Kasumi-1 (cell line): Measurements from ENCODE around the gene CADM1.

ENCODE experiments used
- DNase-seq, 2 experiments: peaks; one replicate each; lab custom pipeline; 2025; lab: John Stamatoyannopoulos, UW

Gene CADM1

DNA sequence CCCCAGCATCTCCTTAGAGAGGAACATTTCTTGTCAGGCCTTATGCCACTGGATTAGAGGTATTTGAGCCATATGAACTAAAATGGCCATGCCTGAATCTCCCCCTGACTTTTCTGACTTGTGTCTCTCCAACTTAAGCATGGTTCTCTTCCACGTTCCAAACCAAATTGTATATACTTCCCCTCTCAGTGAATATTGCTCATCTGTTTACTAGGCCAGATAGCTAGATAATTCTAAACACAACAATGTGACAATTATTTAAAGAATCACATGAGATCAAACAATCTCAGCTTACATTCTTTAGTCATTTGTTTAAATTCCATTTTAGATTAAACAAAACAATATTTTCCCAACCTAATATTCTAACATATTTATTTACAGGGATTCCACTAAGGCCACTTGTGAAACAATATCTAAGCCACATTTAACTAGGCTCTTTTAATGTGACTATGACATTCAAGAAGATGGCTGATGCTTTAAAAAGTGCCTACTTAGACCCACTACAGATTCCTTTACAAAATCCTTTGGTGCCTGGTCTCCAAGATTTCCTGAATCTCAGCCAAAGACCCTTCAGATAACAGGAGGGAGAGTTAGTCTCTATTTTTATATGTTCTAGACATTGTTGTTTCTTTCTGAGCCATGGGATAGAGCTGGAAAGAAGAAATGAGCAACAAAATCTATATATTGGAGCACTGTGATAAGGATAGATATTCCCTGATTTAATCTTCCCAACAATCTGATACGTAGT is 105.7 kb downstream of the CADM1 start:
- no peak for DNase-seq

DNA sequence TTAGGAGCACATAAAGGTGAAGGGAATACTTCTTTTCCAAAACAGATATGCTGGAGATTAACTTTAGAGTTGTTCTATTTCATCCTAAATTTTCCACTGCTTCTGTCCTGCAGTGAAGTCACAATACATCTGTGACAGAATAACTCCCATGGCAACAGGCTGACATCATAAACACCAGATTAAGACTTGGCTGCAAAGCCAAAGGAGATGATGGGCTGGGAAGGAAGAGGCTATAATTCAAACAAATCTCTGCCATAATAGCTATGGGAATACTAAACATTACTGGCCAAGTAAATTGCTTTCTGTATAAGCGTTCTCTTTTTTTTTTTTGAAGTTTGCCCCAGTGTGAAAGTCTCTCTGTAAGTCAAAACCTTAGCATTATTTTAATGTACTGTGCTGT is 107.7 kb downstream of the CADM1 start:
- no peak for DNase-seq

DNA sequence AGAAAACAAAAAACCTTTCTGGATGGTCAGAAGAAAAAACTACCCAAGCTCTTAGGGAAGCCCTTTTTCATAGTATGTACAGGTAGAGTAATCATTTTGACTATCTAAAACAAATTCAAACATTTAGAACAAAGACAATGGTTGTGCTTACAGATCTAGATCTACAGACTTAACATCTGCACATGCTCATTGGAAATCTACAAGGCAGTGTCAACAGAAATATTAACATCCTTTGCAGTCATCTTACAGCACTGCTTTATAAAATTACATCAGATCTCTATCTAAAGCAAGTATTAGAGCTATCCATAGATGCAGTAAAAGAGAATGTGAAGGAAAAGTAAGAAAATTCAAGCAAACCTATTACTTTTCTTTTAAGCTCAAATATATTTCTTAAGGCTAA is 110.3 kb downstream of the CADM1 start:
- DNase-seq = no peak

DNA sequence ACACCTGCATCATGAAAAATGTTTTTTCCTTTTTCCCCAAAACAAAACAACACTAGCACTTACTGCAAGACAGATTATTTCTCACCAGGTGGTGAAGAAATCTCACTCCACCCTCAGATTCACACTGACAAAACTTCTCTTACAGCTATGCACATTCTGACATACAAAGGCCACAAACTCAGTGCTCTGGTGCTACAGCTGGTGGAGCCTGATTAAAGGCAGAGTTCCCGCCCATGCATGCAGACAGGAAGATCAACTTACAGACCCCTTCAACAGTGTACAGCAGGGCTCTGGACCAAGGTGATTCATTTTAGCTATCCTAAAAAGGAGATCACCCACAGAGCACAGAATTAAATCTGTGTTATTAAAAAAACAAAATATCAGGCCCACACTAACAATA is 112.6 kb downstream of the CADM1 start:
- no peak for DNase-seq

DNA sequence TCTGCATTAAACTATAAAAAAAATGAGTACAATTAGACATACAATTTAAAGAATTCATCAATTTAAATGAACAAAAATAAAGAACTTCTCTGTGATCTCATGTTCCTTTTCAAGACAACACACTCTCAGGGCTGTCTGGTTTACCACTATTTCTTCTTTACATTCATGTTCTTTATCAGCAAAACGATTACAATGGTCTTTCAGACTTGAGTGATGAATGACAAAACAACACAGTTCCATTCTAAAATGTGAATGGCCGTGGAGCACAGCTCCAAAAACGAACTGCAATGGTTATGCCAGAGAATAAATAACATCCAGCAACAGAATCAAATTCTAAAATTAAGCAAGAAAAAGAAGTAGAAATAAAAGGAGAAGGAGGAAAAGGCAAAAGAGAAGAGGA is 113.1 kb downstream of the CADM1 start:
- DNase-seq = no peak

DNA sequence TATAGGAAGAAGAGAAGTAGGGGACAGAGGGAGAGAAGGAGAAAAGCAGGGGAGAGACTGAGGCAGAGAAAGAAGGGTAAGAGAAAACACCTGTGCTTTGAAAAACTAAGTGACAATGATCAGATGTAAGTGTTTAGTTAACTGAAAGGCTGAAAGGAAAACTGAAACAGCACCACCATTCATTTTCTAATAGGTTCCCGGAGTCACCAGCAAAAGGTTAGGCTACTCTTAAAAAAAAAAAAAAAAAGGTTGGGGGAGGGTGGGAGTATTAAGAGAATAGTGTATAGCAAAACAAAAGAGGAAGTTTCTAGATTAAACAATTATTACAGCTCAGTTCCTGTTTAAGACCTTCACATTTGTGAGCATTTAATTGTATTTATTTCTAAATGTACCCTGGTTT is 113.8 kb downstream of the CADM1 start:
- no peak for DNase-seq

DNA sequence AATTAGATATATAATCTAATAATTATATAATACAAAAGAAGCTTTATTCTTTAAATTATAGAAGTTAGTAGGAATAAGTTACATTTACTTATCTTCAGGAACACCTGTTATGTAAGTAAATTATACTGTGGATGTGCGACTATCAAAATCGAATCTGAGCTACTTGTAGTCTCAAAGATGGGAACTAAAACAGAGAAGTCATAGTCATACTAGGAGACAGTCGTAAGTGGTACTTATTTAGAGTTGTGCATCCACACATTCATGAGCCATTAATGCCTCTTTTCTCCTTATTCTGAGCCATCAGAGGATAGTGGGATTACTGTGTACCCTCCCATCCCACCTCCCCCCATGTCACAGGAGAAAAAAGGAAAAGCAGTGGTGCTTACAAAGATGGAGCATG is 114.4 kb downstream of the CADM1 start:
- no peak for DNase-seq

DNA sequence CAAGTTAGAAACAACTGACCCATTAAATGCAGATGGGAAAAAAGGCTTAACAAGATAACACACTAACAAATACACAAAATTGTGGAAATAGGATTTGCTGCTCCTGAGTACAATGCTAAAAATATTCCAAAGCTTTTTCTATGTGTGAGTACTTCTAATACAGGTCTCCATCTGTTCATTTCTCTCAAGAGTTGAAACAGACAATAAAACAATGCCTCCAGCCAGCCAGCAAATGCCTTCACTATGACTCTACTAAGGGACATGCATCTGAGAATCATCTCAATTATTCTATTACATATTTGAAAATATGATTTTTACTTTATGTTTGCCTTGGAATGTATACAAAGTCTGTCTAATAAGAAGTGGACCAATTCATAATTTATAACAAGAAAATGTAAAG is 119.0 kb downstream of the CADM1 start:
- DNase-seq = no peak

DNA sequence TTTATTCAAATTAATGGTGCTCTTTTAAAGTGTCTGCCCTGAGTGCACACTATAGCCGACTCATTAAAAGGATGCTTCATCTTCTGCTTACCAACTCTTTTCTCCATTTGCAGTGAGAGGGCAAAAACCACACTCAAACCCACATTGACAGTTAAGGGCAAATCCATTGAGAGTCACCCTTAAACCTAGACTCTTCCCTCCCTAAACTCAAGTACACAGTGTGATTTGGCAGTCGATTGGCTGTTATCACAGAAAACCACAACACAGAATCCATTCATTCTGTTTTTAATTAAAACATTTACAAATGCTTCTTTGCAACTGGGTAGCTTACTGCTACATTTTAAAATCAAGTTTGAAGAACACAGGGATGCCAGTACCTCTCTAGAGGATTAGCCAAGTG is 120.0 kb downstream of the CADM1 start:
- no peak for DNase-seq

DNA sequence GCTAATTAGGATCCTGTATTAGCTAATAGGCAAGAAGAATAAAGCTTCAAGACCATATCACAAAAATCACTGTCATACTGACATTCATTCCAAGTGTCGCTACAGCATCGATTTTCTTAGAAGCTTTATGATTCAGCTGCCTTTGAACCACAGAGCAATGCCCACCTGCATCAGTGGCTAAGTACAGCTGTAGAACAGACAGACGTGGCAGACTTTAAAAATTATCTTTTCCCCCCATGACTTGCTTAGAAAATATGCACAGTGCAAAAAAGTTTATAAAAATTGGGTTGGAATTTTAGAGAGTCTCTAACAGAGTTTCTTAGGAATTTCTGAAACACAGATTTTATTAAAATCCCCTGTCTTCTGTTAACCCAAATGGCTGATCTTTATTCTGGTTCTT is 120.8 kb downstream of the CADM1 start:
- DNase-seq = no peak

DNA sequence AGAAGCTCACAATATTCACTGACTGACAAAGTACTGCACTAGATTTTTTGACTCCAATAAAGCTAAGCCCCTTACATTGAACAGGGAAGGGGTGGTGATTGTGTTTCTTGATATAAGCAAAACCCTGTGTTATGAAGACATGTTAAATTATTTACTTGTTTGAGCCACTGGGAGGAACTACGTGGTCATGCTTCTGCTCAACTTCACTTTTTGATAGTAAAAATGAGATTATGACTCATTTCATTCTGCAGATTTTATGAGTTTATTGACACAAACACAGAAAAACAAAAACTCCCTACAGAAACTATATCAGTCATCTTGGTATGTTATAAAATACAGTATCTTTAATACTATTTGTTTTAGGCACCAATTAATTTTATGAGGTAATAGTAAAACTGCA is 124.7 kb downstream of the CADM1 start:
- DNase-seq = no peak

DNA sequence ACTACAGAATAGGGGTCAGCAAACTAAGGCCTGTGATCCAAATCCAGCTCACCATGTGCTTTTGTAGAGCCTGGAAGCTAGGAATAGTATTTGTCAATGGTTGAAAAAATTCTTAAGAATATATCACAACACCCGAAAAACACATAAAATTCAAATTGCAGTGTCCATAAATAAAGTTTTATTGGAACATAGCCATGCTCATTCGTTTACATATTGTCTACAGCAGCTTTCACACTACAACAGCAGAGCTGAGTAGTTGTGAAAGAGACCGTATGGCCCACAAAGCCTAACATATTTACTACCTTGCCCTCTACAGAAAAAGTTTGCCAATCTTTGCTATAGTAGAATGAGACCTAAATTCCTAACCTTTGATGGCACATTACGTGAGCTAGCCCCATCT is 125.7 kb downstream of the CADM1 start:
- no peak for DNase-seq

DNA sequence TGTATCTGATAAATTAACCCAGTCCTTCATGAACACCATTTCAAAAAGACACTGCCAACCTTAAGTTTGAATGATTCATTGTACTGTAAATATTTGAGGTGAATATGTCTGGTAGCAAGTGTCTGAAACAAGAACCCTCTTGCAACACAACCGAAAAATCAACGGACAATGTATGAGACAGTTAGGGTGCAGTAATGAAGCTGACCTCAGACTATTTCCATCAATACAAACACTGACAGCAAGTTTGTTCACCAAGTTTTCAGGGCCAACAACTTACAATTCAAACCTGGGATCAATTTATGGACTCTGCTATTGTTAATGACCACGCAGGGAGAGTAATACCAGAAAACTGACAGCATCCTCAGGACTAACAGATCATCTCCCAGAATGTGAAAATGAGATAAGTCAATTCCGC is 126.3 kb downstream of the CADM1 start:
- no peak for DNase-seq

DNA sequence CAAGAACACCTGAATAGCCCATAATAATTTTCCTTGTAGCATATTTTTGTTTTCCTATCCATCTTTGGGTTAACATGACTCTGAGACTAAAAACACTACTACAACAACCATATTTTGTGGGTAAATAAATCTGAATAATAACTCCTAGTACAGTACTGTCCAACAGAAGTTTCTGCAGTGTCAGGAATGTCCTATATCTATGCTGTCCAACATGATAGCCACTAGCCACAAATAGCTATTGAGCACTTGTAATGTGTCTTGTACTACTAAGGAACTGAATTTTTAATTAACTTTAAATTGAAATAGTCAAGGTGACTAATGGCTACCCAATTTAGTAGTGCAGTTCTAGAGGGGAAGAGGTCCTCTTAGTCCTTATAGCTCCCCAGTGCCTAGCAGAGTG is 135.6 kb downstream of the CADM1 start:
- no peak for DNase-seq

DNA sequence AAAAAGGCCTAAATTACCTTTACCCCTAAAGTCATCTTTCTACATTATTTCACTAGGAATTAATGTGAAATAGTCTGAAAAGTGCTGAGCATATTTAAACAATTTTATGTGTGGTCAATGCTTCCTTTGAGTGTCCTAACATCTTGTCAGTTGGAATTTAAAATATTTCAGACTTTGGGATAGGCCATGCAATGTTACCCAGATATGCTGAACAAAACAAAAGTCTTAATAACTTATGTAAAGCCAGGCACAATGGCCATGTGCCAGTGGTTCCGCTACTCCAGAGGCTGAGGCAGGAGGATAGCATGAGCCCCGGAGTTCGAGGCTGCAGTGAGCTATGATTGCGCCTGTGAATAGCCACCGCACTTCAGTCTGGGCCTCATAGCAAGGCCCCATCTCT is 137.4 kb downstream of the CADM1 start:
- no peak for DNase-seq

DNA sequence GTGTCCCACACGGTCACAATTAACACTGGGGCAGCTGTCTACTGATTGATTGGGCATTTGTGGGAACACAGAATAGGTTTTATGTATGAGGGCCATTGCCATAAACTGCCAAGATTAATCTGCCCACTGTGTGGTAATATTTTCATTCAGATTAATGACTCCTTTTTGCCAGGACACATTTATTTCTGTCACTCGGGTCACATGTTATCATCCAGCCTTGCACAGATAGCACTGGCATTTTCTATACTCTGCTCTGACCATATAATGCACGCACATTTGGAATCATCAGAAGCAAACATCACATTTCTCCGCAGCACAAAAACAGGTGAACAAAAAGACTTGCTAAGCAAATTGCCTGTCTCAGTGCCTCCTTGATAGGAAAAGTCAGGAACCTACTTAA is 138.3 kb downstream of the CADM1 start:
- DNase-seq = no peak

DNA sequence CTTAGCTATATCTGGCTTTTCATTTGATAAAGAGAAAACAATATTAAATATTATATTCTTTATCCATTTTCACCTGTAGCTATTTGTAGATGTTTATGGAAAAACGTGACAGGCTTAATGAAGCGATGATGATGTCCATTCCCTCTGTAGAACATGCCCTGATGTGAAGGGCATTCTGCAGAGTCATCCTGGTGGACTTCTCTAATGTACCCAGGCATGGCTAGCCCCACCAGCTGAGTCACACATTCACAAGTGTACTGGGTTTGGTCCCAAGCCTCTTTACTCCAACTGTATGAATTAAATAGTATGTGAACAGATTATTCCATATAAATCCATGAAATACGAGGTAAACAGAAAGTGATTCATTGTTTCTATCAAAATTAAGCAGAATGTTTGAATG is 139.3 kb downstream of the CADM1 start:
- DNase-seq = no peak

DNA sequence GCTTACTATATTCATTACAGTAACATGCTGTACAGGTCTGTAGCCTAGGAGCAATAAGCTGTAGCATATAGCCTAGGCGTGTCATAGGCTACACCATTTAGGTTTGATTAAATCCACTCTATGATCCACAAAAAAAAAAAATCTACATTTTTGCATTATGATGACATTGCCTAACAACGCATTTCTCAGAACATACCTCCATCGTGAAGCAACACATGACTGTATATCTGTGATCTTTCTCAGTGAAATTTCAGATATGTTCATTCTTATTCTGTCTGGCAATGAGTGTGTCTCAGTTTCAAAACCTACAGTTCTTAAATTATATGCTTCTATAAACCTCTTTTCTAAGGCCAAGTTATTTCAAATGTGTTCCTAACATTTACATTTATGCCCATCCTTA is 140.3 kb downstream of the CADM1 start:
- DNase-seq = no peak

DNA sequence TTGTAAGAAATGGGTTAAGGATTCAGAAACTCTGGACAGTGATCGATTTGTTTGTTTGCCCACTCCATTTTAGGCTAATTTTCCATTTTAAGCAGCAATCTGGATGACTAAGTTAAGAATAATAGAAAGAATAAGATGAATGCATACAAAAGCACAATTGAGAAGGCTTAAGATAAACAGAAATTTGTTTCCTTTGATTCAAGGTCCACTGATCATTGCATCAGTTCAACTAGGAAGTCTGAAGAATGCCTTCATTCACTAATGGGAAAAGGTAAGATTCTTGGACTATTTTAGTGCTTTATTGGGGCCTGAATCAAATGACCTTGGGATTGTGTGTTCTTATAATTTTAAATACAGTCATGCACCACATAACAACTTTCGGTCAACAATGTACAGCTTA is 140.8 kb downstream of the CADM1 start:
- no peak for DNase-seq

DNA sequence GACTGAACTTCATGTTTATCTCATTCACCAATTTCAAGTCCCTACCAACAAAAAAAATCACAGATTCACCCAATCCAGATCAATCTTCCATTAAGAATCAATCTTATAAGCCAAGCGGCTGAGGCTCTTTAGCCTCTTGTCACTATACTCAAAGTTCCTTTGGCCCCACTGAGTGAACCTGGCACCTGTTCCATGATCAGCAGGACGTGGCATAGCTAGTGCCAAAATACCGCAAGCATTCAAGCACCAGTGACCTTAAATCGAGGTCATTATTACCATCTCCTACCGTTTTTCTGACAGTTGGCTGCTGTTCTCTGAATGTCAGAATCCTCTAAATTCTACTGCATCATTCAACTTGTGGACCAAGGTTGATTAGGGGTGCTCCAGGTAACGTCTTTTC is 141.2 kb downstream of the CADM1 start:
- DNase-seq = no peak

DNA sequence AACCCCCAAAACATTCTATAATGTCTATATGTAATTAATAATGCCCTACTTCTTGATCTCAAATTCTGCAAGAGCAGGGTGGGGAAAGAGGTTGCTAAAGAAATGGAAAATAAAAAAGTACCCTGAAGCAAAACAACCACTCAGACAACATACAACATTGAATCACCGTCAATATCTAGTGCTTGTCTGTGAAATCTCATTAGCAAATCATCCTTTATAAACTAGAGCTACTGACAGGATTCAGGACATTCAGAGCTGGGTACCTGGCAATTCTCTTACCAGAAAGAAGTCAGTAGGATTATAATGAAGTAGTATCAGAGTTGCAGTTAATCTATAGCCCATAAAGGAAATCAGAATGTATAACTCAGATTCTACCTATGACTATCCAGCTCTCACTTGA is 143.2 kb downstream of the CADM1 start:
- DNase-seq = no peak

DNA sequence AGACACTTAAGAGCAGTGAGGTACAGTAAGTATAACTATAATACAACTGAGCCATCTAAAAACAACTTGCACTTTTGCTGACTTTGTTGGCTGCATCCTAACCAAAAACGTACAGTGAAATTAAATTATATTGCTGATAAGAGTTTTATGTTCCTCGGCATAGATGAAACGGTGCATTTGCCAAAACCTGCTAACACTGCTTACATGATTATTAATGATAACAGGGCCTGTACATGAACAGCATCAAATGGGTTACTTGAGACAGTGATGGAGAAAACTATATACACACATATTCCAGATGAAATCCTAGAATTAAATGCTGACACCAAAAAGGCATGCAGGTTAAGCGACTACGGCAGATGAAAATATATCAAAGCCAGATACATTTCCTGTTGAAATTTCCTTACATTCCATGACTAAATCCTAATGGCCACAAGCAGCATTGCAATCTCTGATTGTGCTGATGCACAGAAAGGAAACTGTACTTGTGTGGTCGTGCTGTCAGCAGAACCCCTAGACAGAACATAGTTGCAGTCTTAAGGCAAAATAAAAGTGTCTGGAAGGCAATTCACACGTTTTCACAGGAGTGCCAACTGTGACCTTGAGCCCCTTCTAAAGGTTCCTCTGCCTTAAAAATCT is 143.9 kb downstream of the CADM1 start:
- no peak for DNase-seq

DNA sequence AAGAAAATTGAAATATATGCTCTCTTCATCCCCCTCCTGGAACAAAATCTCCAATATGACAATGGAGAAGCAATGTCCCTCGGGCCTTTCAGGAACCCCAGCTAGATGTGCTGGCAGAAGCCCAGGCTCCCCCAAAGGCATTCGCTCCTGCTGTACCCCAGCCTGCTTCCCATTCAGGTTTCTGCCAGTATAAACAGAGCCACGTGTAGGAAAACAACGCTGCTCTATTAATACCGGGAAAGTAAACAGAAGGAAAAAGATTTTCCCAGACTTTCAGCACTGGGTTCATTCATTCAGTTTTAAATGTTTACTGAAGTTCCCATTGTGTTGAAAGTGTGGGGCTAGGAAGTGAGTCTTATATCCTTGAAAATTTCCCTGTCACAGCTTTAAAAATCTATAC is 147.1 kb downstream of the CADM1 start:
- no peak for DNase-seq

DNA sequence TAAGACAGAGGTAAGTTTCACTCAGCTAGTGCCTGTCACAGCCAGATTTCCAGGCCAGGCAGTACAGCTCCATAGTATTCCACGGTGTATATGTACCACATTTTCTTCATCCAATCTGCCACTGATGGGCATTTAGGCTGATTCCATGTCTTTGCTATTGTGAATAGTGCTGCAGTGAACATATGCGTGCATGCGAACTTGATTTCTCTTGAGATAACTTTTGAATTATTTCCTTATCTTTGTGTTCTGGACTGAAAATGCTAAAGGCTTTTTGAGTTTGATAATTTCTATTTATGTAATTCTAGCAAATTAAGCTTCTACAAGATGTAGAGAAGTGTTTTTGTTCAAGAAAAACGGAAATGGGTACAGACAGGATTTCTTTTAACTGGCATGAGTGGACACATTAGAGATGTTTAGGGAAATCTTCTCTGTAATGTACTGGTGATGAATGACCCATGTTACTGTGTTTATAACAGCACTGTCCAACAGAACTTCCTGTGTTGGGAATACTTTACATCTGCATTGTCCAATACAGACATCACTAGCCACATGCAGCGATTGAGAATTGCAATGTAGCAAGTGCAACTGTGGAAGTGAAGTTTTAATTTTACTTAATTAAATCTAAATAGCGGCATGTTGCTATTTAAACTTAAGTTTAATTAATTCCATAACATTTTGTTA is 151.3 kb downstream of the CADM1 start:
- no peak for DNase-seq
